NOMO-1 treated with DMSO at 0.1 percent for 48 hours (cell line): ENCODE results near the gene ENAH.
A peak's percentile ranks its signal among the peaks of the same experiment; 100 is the strongest.
"Not testable (repeated sequence)": the region's sequence is repeated elsewhere in the genome, so short reads cannot be mapped to it uniquely, and the experiment has no call there.

ENCODE experiments used
- DNase-seq: peaks from one replicate; lab custom pipeline; 2025; ENCODE audit not compliant: unreplicated experiment; lab: John Stamatoyannopoulos, UW

The ENAH gene

GRCh38 chr1:225534135-225534534 lies 118.8 kb downstream of the ENAH start:
- DNase-seq: no peak

- no peak for DNase-seq
These were observed 119.7 kb downstream of the ENAH start for GRCh38 chr1:225533238-225533637.

GRCh38 chr1:225532240-225532944 lies 120.5 kb downstream of the ENAH start:
- DNase-seq: no peak

GRCh38 chr1:225529726-225530125 lies 123.2 kb downstream of the ENAH start:
- DNase-seq: no peak

GRCh38 chr1:225527575-225527974 lies 125.3 kb downstream of the ENAH start:
- no peak for DNase-seq

GRCh38 chr1:225526878-225527277 lies 126.0 kb downstream of the ENAH start:
- no peak for DNase-seq

GRCh38 chr1:225525377-225525776 lies 127.5 kb downstream of the ENAH start:
- DNase-seq: no peak

- DNase-seq: no peak
These were observed 128.4 kb downstream of the ENAH start for GRCh38 chr1:225524570-225524969.

- no peak for DNase-seq
These were observed 129.5 kb downstream of the ENAH start for GRCh38 chr1:225523263-225523950.

GRCh38 chr1:225522588-225523262 lies 130.2 kb downstream of the ENAH start:
- no peak for DNase-seq

- DNase-seq: no peak
These were observed 132.2 kb downstream of the ENAH start for GRCh38 chr1:225520587-225521227.

- no peak for DNase-seq
These were observed 133.6 kb downstream of the ENAH start for GRCh38 chr1:225519166-225519863.

- peak; percentile 61 for DNase-seq
These were observed 135.2 kb downstream of the ENAH start for GRCh38 chr1:225517697-225518096.

- no peak for DNase-seq
These were observed 135.7 kb downstream of the ENAH start for GRCh38 chr1:225517221-225517620.

GRCh38 chr1:225514671-225515081 lies 138.2 kb downstream of the ENAH start:
- no peak for DNase-seq

GRCh38 chr1:225513576-225513975 lies 139.3 kb downstream of the ENAH start:
- DNase-seq: not testable (repeated sequence)

GRCh38 chr1:225511828-225512381 lies 141.0 kb downstream of the ENAH start:
- no peak for DNase-seq

GRCh38 chr1:225510740-225511139 lies 142.2 kb downstream of the ENAH start:
- not testable (repeated sequence) for DNase-seq

GRCh38 chr1:225509770-225510169 lies 143.2 kb downstream of the ENAH start:
- no peak for DNase-seq

GRCh38 chr1:225509376-225509707 lies 143.6 kb downstream of the ENAH start:
- DNase-seq: no peak
